ENCODE results near the gene ARHGAP26.
"Not testable (repeated sequence)": the region's sequence is repeated elsewhere in the genome, so short reads cannot be mapped to it uniquely, and the experiment has no call there.

The ARHGAP26 gene

GRCh38 chr5:143090044-143090443, 319.9 kb downstream of the ARHGAP26 start:
- DNase-seq (ENCODE audit: low spot score), result not testable (repeated sequence)

GRCh38 chr5:143092711-143093451, 322.7 kb downstream of the ARHGAP26 start:
- DNase-seq (ENCODE audit: low spot score), result not testable (repeated sequence)

GRCh38 chr5:143093452-143094086, 323.4 kb downstream of the ARHGAP26 start:
- DNase-seq (ENCODE audit: low spot score), result no peak

GRCh38 chr5:143094087-143094521, 323.9 kb downstream of the ARHGAP26 start:
- no peak for DNase-seq (ENCODE audit: low spot score)

- not testable (repeated sequence) for DNase-seq (ENCODE audit: low spot score)
These were observed 324.4 kb downstream of the ARHGAP26 start for GRCh38 chr5:143094608-143095007.

- DNase-seq (ENCODE audit: low spot score), result no peak
These were observed 330.9 kb downstream of the ARHGAP26 start for GRCh38 chr5:143101121-143101520.

- no peak for DNase-seq (ENCODE audit: low spot score)
These were observed 331.7 kb downstream of the ARHGAP26 start for GRCh38 chr5:143101725-143102386.

- no peak for DNase-seq (ENCODE audit: low spot score)
These were observed 332.2 kb downstream of the ARHGAP26 start for GRCh38 chr5:143102411-143102810.

GRCh38 chr5:143105216-143105905, 335.2 kb downstream of the ARHGAP26 start:
- DNase-seq (ENCODE audit: low spot score), result no peak

GRCh38 chr5:143106174-143106573, 336.0 kb downstream of the ARHGAP26 start:
- DNase-seq (ENCODE audit: low spot score), result peak; percentile 62

- DNase-seq (ENCODE audit: low spot score), result no peak
These were observed 338.4 kb downstream of the ARHGAP26 start for GRCh38 chr5:143108498-143109128.

- DNase-seq (ENCODE audit: low spot score), result no peak
These were observed 340.4 kb downstream of the ARHGAP26 start for GRCh38 chr5:143110591-143110990.

- DNase-seq (ENCODE audit: low spot score), result no peak
These were observed 341.6 kb downstream of the ARHGAP26 start for GRCh38 chr5:143111799-143112198.

- DNase-seq (ENCODE audit: low spot score), result no peak
These were observed 343.3 kb downstream of the ARHGAP26 start for GRCh38 chr5:143113461-143113860.

- no peak for DNase-seq (ENCODE audit: low spot score)
These were observed 344.3 kb downstream of the ARHGAP26 start for GRCh38 chr5:143114481-143114880.

- DNase-seq (ENCODE audit: low spot score), result no peak
These were observed 345.2 kb downstream of the ARHGAP26 start for GRCh38 chr5:143115381-143115780.

- DNase-seq (ENCODE audit: low spot score), result no peak
These were observed 346.6 kb downstream of the ARHGAP26 start for GRCh38 chr5:143116814-143117213.

- no peak for DNase-seq (ENCODE audit: low spot score)
These were observed 347.6 kb downstream of the ARHGAP26 start for GRCh38 chr5:143117821-143118220.

GRCh38 chr5:143118222-143118621, 348.0 kb downstream of the ARHGAP26 start:
- DNase-seq (ENCODE audit: low spot score), result no peak

- not testable (repeated sequence) for DNase-seq (ENCODE audit: low spot score)
These were observed 348.6 kb downstream of the ARHGAP26 start for GRCh38 chr5:143118818-143119217.

GRCh38 chr5:143119291-143119769, 349.2 kb downstream of the ARHGAP26 start:
- DNase-seq (ENCODE audit: low spot score), result no peak

- DNase-seq (ENCODE audit: low spot score), result no peak
These were observed 349.7 kb downstream of the ARHGAP26 start for GRCh38 chr5:143119881-143120341.
